ENCODE results near the gene C1QC.
"Not testable (repeated sequence)": the region's sequence is repeated elsewhere in the genome, so short reads cannot be mapped to it uniquely, and the experiment has no call there.

Gene C1QC

GRCh38 chr1:22661880-22662279 is 18.4 kb downstream of the C1QC start:
- no peak for TF ChIP-seq CTCF (IDR thresholded peaks at IDR 0.05; ENCODE audit: low read depth, low read length)
- H3K4me3 ChIP-seq (ENCODE audit: low read depth, low read length) = no peak overlapping the region

GRCh38 chr1:22662318-22662717 is 18.9 kb downstream of the C1QC start:
- no peak for TF ChIP-seq CTCF (IDR thresholded peaks at IDR 0.05; ENCODE audit: low read depth, low read length)
- H3K4me3 ChIP-seq (ENCODE audit: low read depth, low read length) = no peak overlapping the region

- TF ChIP-seq CTCF (IDR thresholded peaks at IDR 0.05; ENCODE audit: low read depth, low read length) = no peak
- no peak overlapping the region for H3K4me3 ChIP-seq (ENCODE audit: low read depth, low read length)
Measured at GRCh38 chr1:22662986-22663408, 19.6 kb downstream of the C1QC start.

GRCh38 chr1:22665752-22666151 is 22.3 kb downstream of the C1QC start:
- no peak overlapping the region for H3K4me3 ChIP-seq (ENCODE audit: low read depth, low read length)
- peak; percentile 63 for TF ChIP-seq CTCF (IDR thresholded peaks at IDR 0.05; ENCODE audit: low read depth, low read length)

GRCh38 chr1:22666412-22666811 is 23.0 kb downstream of the C1QC start:
- H3K4me3 ChIP-seq (ENCODE audit: low read depth, low read length) = no peak overlapping the region
- no peak for TF ChIP-seq CTCF (IDR thresholded peaks at IDR 0.05; ENCODE audit: low read depth, low read length)

GRCh38 chr1:22668840-22669239 is 25.4 kb downstream of the C1QC start:
- not testable (repeated sequence) for H3K4me3 ChIP-seq (ENCODE audit: low read depth, low read length)

- no peak overlapping the region for H3K4me3 ChIP-seq (ENCODE audit: low read depth, low read length)
- no peak for TF ChIP-seq CTCF (IDR thresholded peaks at IDR 0.05; ENCODE audit: low read depth, low read length)
Measured at GRCh38 chr1:22670352-22670975, 27.0 kb downstream of the C1QC start.

- no peak for TF ChIP-seq CTCF (IDR thresholded peaks at IDR 0.05; ENCODE audit: low read depth, low read length)
- no peak overlapping the region for H3K4me3 ChIP-seq (ENCODE audit: low read depth, low read length)
Measured at GRCh38 chr1:22671999-22672398, 28.6 kb downstream of the C1QC start.
